K562 (cell line): ENCODE data around the gene CLDN25. TPM values are rescaled to one million over a fixed set of nuclear protein-coding genes. Genes with fewer than 3 reads are reported as not detected.

Experiments used
- ATAC-seq: fragments of 200-7000 bp; cut with Tn5 transposase; 3 replicates; pipeline ENCODE4 v1.9.1; 2020; ENCODE audit warnings: moderate library complexity
- BruUV-seq: library from RNA; stranded (reverse); fragments of 400-500 nt; replicated peaks from 2 replicates; lab custom pipeline; 2021; lab: Mats Ljungman, UMichigan
- CTCF ChIA-PET: fragments of 300-600 bp; formaldehyde crosslinking; extraction: SDS; loops from one replicate; lab custom pipeline; 2021; ENCODE audit warnings: low intra/inter-chr PET ratio; lab: Yijun Ruan, JAX
- POLR2A ChIA-PET: fragments of 300-600, 350-650 bp; sonication (Branson Sonifier 250); formaldehyde crosslinking; extraction: SDS; loops from one replicate; lab custom pipeline; 2021; ENCODE audit warnings: antibody characterized with exemption, inconsistent platforms; lab: Yijun Ruan, JAX
- DNase-seq, 4 experiments: peaks; one replicate each; pipeline versions ENCODE4 v3.0.0 to v3.0.0-alpha.2; 2011 to 2018; ENCODE audit warnings: low spot score in 3 of 4, mixed read lengths in 3 of 4; ENCODE audit errors: extremely low read depth in 1 of 4
- FAIRE-seq: peaks from 2 replicates; lab custom pipeline; 2011; peaks lifted over from hg19 to GRCh38; lab: Jason Lieb, UNC
- H2AFZ ChIP-seq: 2 replicates; pipeline ENCODE4 v1.6.0; 2011; ENCODE audit warnings: low read depth, low read length, control low read depth, inconsistent platforms
- H3K27ac ChIP-seq: fragments of 200-600 bp; 3 replicates; pipeline ENCODE4 v1.8.0; 2011; ENCODE audit warnings: low read depth, mild to moderate bottlenecking, control low read depth, inconsistent platforms, low read length, moderate library complexity, mixed read lengths; ENCODE audit errors: extremely low read depth
- H3K27me3 ChIP-seq, 2 experiments: fragments of 300-600 bp in 1 of 2; 2 replicates in 1 of 2; 3 replicates in 1 of 2; pipeline versions ENCODE4 v1.6.0 to v1.8.0; 2011; ENCODE audit warnings: inconsistent platforms in 2 of 2, low read length in 2 of 2, mild to moderate bottlenecking in 1 of 2, mixed read lengths in 1 of 2, moderate library complexity in 1 of 2; ENCODE audit not compliant: control insufficient read depth in 2 of 2, insufficient read depth in 2 of 2
- H3K36me3 ChIP-seq: fragments of 300-600 bp; 3 replicates; pipeline ENCODE4 v1.8.0; 2011; ENCODE audit warnings: mild to moderate bottlenecking, low read length, inconsistent platforms; ENCODE audit not compliant: control insufficient read depth, insufficient read depth
- H3K4me1 ChIP-seq, 2 experiments: fragments of 200-600 bp in 1 of 2; replicated peaks in 1 of 2; 2 replicates in 1 of 2; 3 replicates in 1 of 2; pipeline versions ENCODE4 v1.5.1 to v1.8.0; 2011; ENCODE audit warnings: inconsistent platforms in 2 of 2, low read length in 2 of 2, mild to moderate bottlenecking in 1 of 2, mixed read lengths in 1 of 2, moderate library complexity in 1 of 2; ENCODE audit not compliant: control insufficient read depth in 2 of 2, insufficient read depth in 2 of 2
- H3K4me2 ChIP-seq: 2 replicates; pipeline ENCODE4 v1.6.1; 2011; ENCODE audit warnings: low read length, control low read depth, inconsistent platforms, mixed read lengths; ENCODE audit not compliant: insufficient read depth
- H3K4me3 ChIP-seq: fragments of 200-600 bp; sonication (generic), shearing (Covaris generic); 2 replicates; pipeline ENCODE4 v1.5.1; 2016; ENCODE audit warnings: control low read depth, inconsistent platforms
- H3K79me2 ChIP-seq: fragments of 200-600 bp; 3 replicates; pipeline ENCODE4 v1.8.0; 2011; ENCODE audit warnings: low read length, inconsistent platforms; ENCODE audit not compliant: control insufficient read depth, insufficient read depth
- H3K9ac ChIP-seq, 2 experiments: 2 replicates each; pipeline versions ENCODE4 v1.6.0 to v1.6.1; 2011; ENCODE audit warnings: low read depth in 2 of 2, low read length in 2 of 2, control low read depth in 1 of 2, inconsistent platforms in 1 of 2, mild to moderate bottlenecking in 1 of 2, mixed read lengths in 1 of 2; ENCODE audit not compliant: insufficient read depth in 1 of 2
- H3K9me1 ChIP-seq: one replicate; pipeline ENCODE4 v1.6.0; 2011; ENCODE audit warnings: inconsistent platforms, mild to moderate bottlenecking, low read length, moderate library complexity; ENCODE audit not compliant: control insufficient read depth, insufficient read depth
- H3K9me3 ChIP-seq: replicated peaks from 2 replicates; pipeline ENCODE4 v1.5.1; 2011; ENCODE audit warnings: low read depth, low read length, inconsistent platforms; ENCODE audit not compliant: control insufficient read depth, insufficient read depth
- H4K20me1 ChIP-seq: replicated peaks from 2 replicates; pipeline ENCODE4 v1.6.1; 2011; ENCODE audit warnings: low read length, inconsistent platforms, mixed read lengths; ENCODE audit not compliant: control insufficient read depth, insufficient read depth
- MITF ChIP-seq: IDR thresholded peaks from 2 replicates; pipeline ENCODE4 v1.6.1; 2014; ENCODE audit warnings: antibody characterized with exemption
- SLC30A9 ChIP-seq: fragments of 250-450 bp; sonication (Bioruptor Pico); IDR thresholded peaks from 2 replicates; pipeline ENCODE4 v1.8.0; 2022; ENCODE audit warnings: mild to moderate bottlenecking, moderate library complexity
- STAT5B ChIP-seq: fragments of 250-450 bp; sonication (Bioruptor Pico); IDR thresholded peaks from 2 replicates; pipeline ENCODE4 v1.8.0; 2021; ENCODE audit warnings: mild to moderate bottlenecking, inconsistent platforms
- UBTF ChIP-seq, 2 experiments: IDR thresholded peaks; 2 replicates each; pipeline ENCODE4 v1.6.1; 2012; ENCODE audit warnings: improper control_type of control experiment in 2 of 2, low read depth in 2 of 2, low read length in 2 of 2, borderline replicate concordance in 1 of 2
- WGBS: fragments of 100-300 bp; shearing (Covaris generic); methylation state at CpG from one replicate; pipeline ENCODE4 v1.1.6; 2016; ENCODE audit warnings: low coverage, mixed read lengths; ENCODE audit not compliant: insufficient coverage; ENCODE audit errors: missing lambda C conversion rate; 5-methylcytosine and 5-hydroxymethylcytosine counted together
- in situ Hi-C: fragments of 300-500 bp; cut with MboI; formaldehyde crosslinking; loops from 4 replicates; pipeline ENCODE4 v1.15.0; 2018; ENCODE audit warnings: inconsistent platforms, mixed read lengths
- intact Hi-C: fragments of 100-400 bp; cut with micrococcal nuclease; formaldehyde crosslinking; loops from 2 replicates; pipeline ENCODE4 v1.14.2; 2022
- polyA plus RNA-seq, 8 experiments: library from polyadenylated mRNA; depleted of rRNA in 4 of 8; stranded (reverse) in 5 of 8; unstranded in 3 of 8; fragments of >200 nt; fragmentation: Nextera tagmentation in 2 of 8; fragmentation: Illumina TruSeq in 1 of 8; extraction: Ambion mirVana in 2 of 8; extraction: Trizol in 1 of 8; gene quantifications; 2 replicates each; pipeline versions ENCODE4 v1.2.1 to v1.2.3, GENCODE V29; 2011 to 2014; ENCODE audit warnings: inconsistent platforms in 1 of 8, missing spikeins in 1 of 8
- total RNA-seq, 7 experiments: library from RNA; depleted of rRNA in 6 of 7; stranded (reverse); fragments of >200 nt in 6 of 7; fragmentation: Illumina TruSeq in 2 of 7; extraction: Trizol in 2 of 7; gene quantifications; 2 replicates each; pipeline versions ENCODE4 v1.2.1 to v1.2.3, GENCODE V29; 2011 to 2021; ENCODE audit warnings: low replicate concordance in 1 of 7

The CLDN25 gene
- total and polyA plus RNA-seq, 9 of the 15 experiments (the other 6 are each of a cell fraction or from before 2014, with no cell fraction given), result not detected

GRCh38 chr11:113827477-113827876 is 47.9 kb downstream of the CLDN25 start (continued):
- TF ChIP-seq UBTF (IDR thresholded peaks at IDR 0.05; ENCODE audit: borderline replicate concordance in 1 of 2, low read depth in 2 of 2, low read length in 2 of 2), result no peak

- H3K4me1 ChIP-seq, result no peaks in the 10 kb centered on the region
- intact Hi-C loops, result no loop called here
- H3K36me3 ChIP-seq, result peaks cover 35% of the 10 kb centered on the region
- CTCF ChIA-PET, result no interaction called here
- 85% methylated on average over 1 of the region's 1 CpG for WGBS
- no peaks in the 10 kb centered on the region for H3K9me1 ChIP-seq
- no peak for ATAC-seq
- TF ChIP-seq SLC30A9 (CRISPR knock-in tag) (no peak), MITF (no peak), STAT5B (CRISPR knock-in tag) (no peak)
- TF ChIP-seq, all 486 proteins: peak for 0
- Histone ChIP-seq H2AFZ (no peak overlapping the region), H3K9me3 (no peaks in the 10 kb centered on the region), H3K4me2 (no peak overlapping the region), H3K9ac (no peak overlapping the region), H3K4me3 (no peak overlapping the region), H3K27ac (no peak overlapping the region), H4K20me1 (no peaks in the 10 kb centered on the region), H3K79me2 (no peaks in the 10 kb centered on the region), H3K27me3 (no peaks in the 10 kb centered on the region)
- POLR2A ChIA-PET, result no interaction called here
- in situ Hi-C loops, result no loop called here
- BruUV-seq, result no TSS peak
- FAIRE-seq, result no peak
- DNase-seq, result no peak
These were observed 48.6 kb downstream of the CLDN25 start for GRCh38 chr11:113828191-113828590.
